Gastroesophageal sphincter (tissue), 4 donors: ENCODE measurements around the gene FHL1. TPM values are rescaled to one million over a fixed set of nuclear protein-coding genes. Genes with fewer than 3 reads are reported as not detected.

Experiments used
- ATAC-seq: fragments of 150-250 bp; one replicate; pipeline ENCODE4 v1.9.1; 2016; ENCODE audit warnings: mild to moderate bottlenecking, moderate library complexity
- H3K27ac ChIP-seq, 4 donors: fragments of 200-600 bp; sonication (generic) in 3 of 4; 1 replicate in 3 of 4; 2 replicates in 1 of 4; pipeline ENCODE4 v1.5.1; 2016 to 2019
- H3K27me3 ChIP-seq: fragments of 200-600 bp; sonication (generic); one replicate; pipeline ENCODE4 v1.5.1; 2019
- H3K36me3 ChIP-seq, 2 donors: fragments of 200-600 bp; sonication (generic); one replicate each; pipeline ENCODE4 v1.5.1; 2019; ENCODE audit warnings: control low read depth in 1 of 2
- H3K4me1 ChIP-seq, 3 donors: fragments of 200-600 bp; sonication (generic); 1 replicate in 2 of 3; 2 replicates in 1 of 3; pipeline ENCODE4 v1.5.1; 2016 to 2019; ENCODE audit warnings: control low read depth in 2 of 3
- H3K4me3 ChIP-seq, 2 donors: fragments of 200-600 bp; sonication (generic); one replicate each; pipeline ENCODE4 v1.5.1; 2019; ENCODE audit warnings: mild to moderate bottlenecking in 1 of 2, moderate library complexity in 1 of 2
- H3K9me3 ChIP-seq, 3 donors: fragments of 200-600 bp; sonication (generic); one replicate each; pipeline ENCODE4 v1.5.1; 2017 to 2019; ENCODE audit warnings: control low read depth in 2 of 3
- CTCF ChIP-seq, 4 experiments: fragments of 200-600 bp in 2 of 4; fragments of 450-650 bp in 2 of 4; sonication (generic) in 1 of 4; IDR thresholded peaks; one replicate each; pipeline ENCODE4 v1.5.1; 2017 to 2019; ENCODE audit warnings: antibody characterized with exemption in 4 of 4, mild to moderate bottlenecking in 2 of 4, moderate library complexity in 2 of 4
- EP300 ChIP-seq: sonication (generic); formaldehyde crosslinking; IDR thresholded peaks from one replicate; pipeline ENCODE4 v1.6.1; 2017; ENCODE audit warnings: antibody characterized with exemption, mild to moderate bottlenecking
- POLR2A ChIP-seq, 2 donors: fragments of 450-650 bp; IDR thresholded peaks; one replicate each; pipeline ENCODE4 v1.6.1; 2017; ENCODE audit warnings: antibody characterized with exemption in 2 of 2, mild to moderate bottlenecking in 2 of 2, moderate library complexity in 1 of 2
- POLR2AphosphoS5 ChIP-seq: sonication (generic); formaldehyde crosslinking; IDR thresholded peaks from one replicate; pipeline ENCODE4 v1.6.1; 2017; ENCODE audit warnings: antibody characterized with exemption
- WGBS, 2 donors: methylation state at CpG; one replicate each; pipeline ENCODE4 v1.1.5; 2018; ENCODE audit warnings: low coverage in 1 of 2; 5-methylcytosine and 5-hydroxymethylcytosine counted together
- total RNA-seq, 4 donors: library from RNA; depleted of rRNA; stranded (reverse); fragments of >200 nt; gene quantifications; one replicate each; pipeline ENCODE4 v1.1.0, GENCODE V29; 2016

Gene FHL1
- total RNA-seq, 4 donors from 2014 or later = 2,495 to 4,363 (median 3,004) TPM

GRCh38 chrX:136205882-136206380 lies 58.6 kb downstream of the FHL1 start:
- Histone ChIP-seq H3K27ac (peak overlapping the region; percentile 92 to 96 (median 94)), H3K4me1 (peaks cover 0 to 84% (median 28%) of the 10 kb centered on the region in 3 donors)

GRCh38 chrX:136206916-136207315 lies 59.6 kb downstream of the FHL1 start:
- Histone ChIP-seq H3K36me3 (peaks cover 0 to 44% of the 10 kb centered on the region in 2 donors), H3K4me1 (peaks cover 0 to 77% (median 28%) of the 10 kb centered on the region in 3 donors), H3K9me3 (no peaks in the 10 kb centered on the region), H3K4me3 (peak overlapping the region; percentile 50 to 58), H3K27me3 (no peaks in the 10 kb centered on the region), H3K27ac (peak overlapping the region; percentile 92 to 96 (median 94))
- ATAC-seq = no peak
- no CpG with 5 or more reads among the region's 6 CpGs for WGBS, 2 donors
- no peak for TF ChIP-seq POLR2A (IDR thresholded peaks at IDR 0.05)
- TF ChIP-seq CTCF (IDR thresholded peaks at IDR 0.05) = no peak
- TF ChIP-seq EP300 = no peak
- no peak for TF ChIP-seq POLR2AphosphoS5

More at GRCh38 chrX:136205882-136206380, 58.6 kb downstream of the FHL1 start:
- Histone ChIP-seq H3K4me3 (peak overlapping the region; percentile 50 to 58), H3K36me3 (peaks cover 0 to 44% of the 10 kb centered on the region in 2 donors), H3K9me3 (no peaks in the 10 kb centered on the region), H3K27me3 (no peaks in the 10 kb centered on the region)
- TF ChIP-seq POLR2A (IDR thresholded peaks at IDR 0.05) = no peak
- TF ChIP-seq POLR2AphosphoS5 = no peak
- no peak for TF ChIP-seq EP300
- TF ChIP-seq CTCF (IDR thresholded peaks at IDR 0.05) = no peak
- no peak for ATAC-seq
- 38% methylated on average over 1 of the region's 8 CpGs; no CpG with 5 or more reads in 1 of the 2 donors for whole genome bisulfite sequencing, 2 donors

- H3K4me1 ChIP-seq = peaks cover 0 to 71% (median 28%) of the 10 kb centered on the region in 3 donors
- H3K4me3 ChIP-seq = peak overlapping the region; percentile 50 to 58
- peaks cover 0 to 44% of the 10 kb centered on the region in 2 donors for H3K36me3 ChIP-seq
- WGBS, 2 donors = 69% methylated on average over 3 of the region's 4 CpGs; no CpG with 5 or more reads in 1 of the 2 donors
- H3K27me3 ChIP-seq = no peaks in the 10 kb centered on the region
- H3K27ac ChIP-seq = peak overlapping the region; percentile 92 to 96 (median 94)
- TF ChIP-seq POLR2AphosphoS5 = no peak
- TF ChIP-seq EP300 = no peak
- no peak for TF ChIP-seq CTCF (IDR thresholded peaks at IDR 0.05)
- TF ChIP-seq POLR2A (IDR thresholded peaks at IDR 0.05) = no peak
- ATAC-seq = no peak
- no peaks in the 10 kb centered on the region for H3K9me3 ChIP-seq
Measured at GRCh38 chrX:136207546-136207945, 60.2 kb downstream of the FHL1 start.

- Histone ChIP-seq H3K4me3 (peak overlapping the region in 1 of 2 donors; percentile 50), H3K9me3 (no peaks in the 10 kb centered on the region), H3K4me1 (peaks cover 0 to 68% (median 28%) of the 10 kb centered on the region in 3 donors), H3K27me3 (no peaks in the 10 kb centered on the region), H3K27ac (peak overlapping the region; percentile 92 to 96 (median 94)), H3K36me3 (peaks cover 0 to 44% of the 10 kb centered on the region in 2 donors)
- WGBS, 2 donors = 38 to 50% methylated on average over 4 to 6 of the region's 28 CpGs
- TF ChIP-seq EP300 (no peak), CTCF (IDR thresholded peaks at IDR 0.05) (peak; percentile 8 to 79 (median 64)), POLR2AphosphoS5 (peak; percentile 33), POLR2A (IDR thresholded peaks at IDR 0.05) (peak; percentile 15)
- ATAC-seq = peak; percentile 26
Measured at GRCh38 chrX:136209016-136209738, 61.8 kb downstream of the FHL1 start.
